ENCODE measurements around the gene GRK7. TPM values are rescaled to one million over a fixed set of nuclear protein-coding genes. Genes with fewer than 3 reads are reported as not detected.
A peak's percentile ranks its signal among the peaks of the same experiment; 100 is the strongest.

The GRK7 gene
- total RNA-seq, 1 donor from 2014 or later, result not detected

GRCh38 chr3:141812084-141812483 lies 48.9 kb downstream of the GRK7 start:
- no peak for FAIRE-seq
- H3K4me1 Mint-ChIP-seq (ENCODE audit: low read depth, unreplicated experiment), result peaks cover 3% of the 10 kb centered on the region

DNA sequence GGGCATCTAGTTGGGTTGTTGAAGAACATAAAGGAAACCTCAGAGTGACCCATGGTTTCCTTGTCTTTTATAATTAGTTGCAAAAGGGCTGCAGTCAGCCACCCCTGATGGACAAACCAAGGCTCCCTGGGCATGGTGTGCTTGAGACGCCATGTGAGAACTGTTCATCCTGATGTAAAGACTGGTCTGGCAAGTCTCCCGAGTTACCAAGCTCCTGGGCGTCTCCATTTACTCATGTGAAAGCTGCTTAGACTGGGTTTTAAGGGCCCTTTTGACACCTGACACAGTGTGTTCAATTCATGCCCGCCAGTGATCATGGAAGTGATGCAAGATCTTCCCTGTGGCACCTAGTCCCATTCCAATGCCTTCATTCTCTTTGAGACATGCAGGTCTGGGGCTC lies 49.4 kb downstream of the GRK7 start:
- peaks cover 2% of the 10 kb centered on the region for H3K27me3 ChIP-seq (ENCODE audit: insufficient read depth, low read length)
- FAIRE-seq (no peak), DNase-seq (ENCODE audit: low read depth) (no peak)
- H3K4me2 ChIP-seq (ENCODE audit: low read length), result no peak overlapping the region
- no peaks in the 10 kb centered on the region for H3K9me3 ChIP-seq (ENCODE audit: insufficient read depth, low read depth, low read length)
- H3K4me3 ChIP-seq (ENCODE audit: insufficient read depth, low read depth, low read length), result no peak overlapping the region
- no peak overlapping the region for H3K9ac ChIP-seq (ENCODE audit: low read length)
- Mint-ChIP-seq H3K36me3 (ENCODE audit: low read depth, unreplicated experiment) (no peaks in the 10 kb centered on the region), H3K27ac (ENCODE audit: unreplicated experiment) (no peak overlapping the region), H3K27me3 (ENCODE audit: low read depth, unreplicated experiment) (peaks cover 3% of the 10 kb centered on the region), H3K4me1 (ENCODE audit: low read depth, unreplicated experiment) (peaks cover 1% of the 10 kb centered on the region), H3K4me3 (ENCODE audit: unreplicated experiment) (no peak overlapping the region), H3K9me3 (ENCODE audit: unreplicated experiment) (peaks cover 12% of the 10 kb centered on the region)
- no peak overlapping the region for H2AFZ ChIP-seq (ENCODE audit: low read depth, low read length)
- no peak for TF ChIP-seq CTCF (IDR thresholded peaks at IDR 0.05; ENCODE audit: insufficient read depth, low read depth, low read length)
- TF ChIP-seq EZH2 (IDR thresholded peaks at IDR 0.05; ENCODE audit: insufficient read depth, low read length), result no peak
- no peak overlapping the region for H3K27ac ChIP-seq (ENCODE audit: low read depth, low read length)
- H3K4me1 ChIP-seq (ENCODE audit: insufficient read depth, low read length), result no peaks in the 10 kb centered on the region
- H3K79me2 ChIP-seq (ENCODE audit: insufficient read depth, low read length), result no peaks in the 10 kb centered on the region
- no peaks in the 10 kb centered on the region for H4K20me1 ChIP-seq (ENCODE audit: insufficient read depth, low read length)
- H3K36me3 ChIP-seq (ENCODE audit: insufficient read depth, low read length), result no peaks in the 10 kb centered on the region

More at GRCh38 chr3:141812084-141812483, 48.9 kb downstream of the GRK7 start:
- Histone ChIP-seq H3K4me1 (ENCODE audit: insufficient read depth, low read length) (no peaks in the 10 kb centered on the region), H4K20me1 (ENCODE audit: insufficient read depth, low read length) (no peaks in the 10 kb centered on the region), H3K4me3 (ENCODE audit: insufficient read depth, low read depth, low read length) (no peak overlapping the region), H3K79me2 (ENCODE audit: insufficient read depth, low read length) (no peaks in the 10 kb centered on the region), H2AFZ (ENCODE audit: low read depth, low read length) (no peak overlapping the region), H3K9me3 (ENCODE audit: insufficient read depth, low read depth, low read length) (no peaks in the 10 kb centered on the region), H3K36me3 (ENCODE audit: insufficient read depth, low read length) (no peaks in the 10 kb centered on the region), H3K4me2 (ENCODE audit: low read length) (no peak overlapping the region), H3K27ac (ENCODE audit: low read depth, low read length) (no peak overlapping the region), H3K27me3 (ENCODE audit: insufficient read depth, low read length) (peaks cover 2% of the 10 kb centered on the region), H3K9ac (ENCODE audit: low read length) (no peak overlapping the region)
- H3K4me3 Mint-ChIP-seq (ENCODE audit: unreplicated experiment), result no peak overlapping the region
- H3K27me3 Mint-ChIP-seq (ENCODE audit: low read depth, unreplicated experiment), result peaks cover 3% of the 10 kb centered on the region
- peaks cover 12% of the 10 kb centered on the region for H3K9me3 Mint-ChIP-seq (ENCODE audit: unreplicated experiment)
- DNase-seq (ENCODE audit: low read depth), result peak; percentile 75
- no peak overlapping the region for H3K27ac Mint-ChIP-seq (ENCODE audit: unreplicated experiment)
- H3K36me3 Mint-ChIP-seq (ENCODE audit: low read depth, unreplicated experiment), result no peaks in the 10 kb centered on the region
- TF ChIP-seq EZH2 (IDR thresholded peaks at IDR 0.05; ENCODE audit: insufficient read depth, low read length), result no peak
- no peak for TF ChIP-seq CTCF (IDR thresholded peaks at IDR 0.05; ENCODE audit: insufficient read depth, low read depth, low read length)

Other genes starting within 250 kb of the GRK7 start
- gene RNF7, start 25.1 kb upstream of the GRK7 start, total RNA-seq, result 166 and 168 TPM in 2 replicates
- 222 and 248 TPM in 2 replicates for gene ATP1B3, start 113.2 kb downstream of the GRK7 start, total RNA-seq